ENCODE data around the gene ZNF445.

GRCh38 chr3:44476181-44476611 is 1.3 kb downstream of the ZNF445 start:
- TF ChIP-seq, protein P1, sequence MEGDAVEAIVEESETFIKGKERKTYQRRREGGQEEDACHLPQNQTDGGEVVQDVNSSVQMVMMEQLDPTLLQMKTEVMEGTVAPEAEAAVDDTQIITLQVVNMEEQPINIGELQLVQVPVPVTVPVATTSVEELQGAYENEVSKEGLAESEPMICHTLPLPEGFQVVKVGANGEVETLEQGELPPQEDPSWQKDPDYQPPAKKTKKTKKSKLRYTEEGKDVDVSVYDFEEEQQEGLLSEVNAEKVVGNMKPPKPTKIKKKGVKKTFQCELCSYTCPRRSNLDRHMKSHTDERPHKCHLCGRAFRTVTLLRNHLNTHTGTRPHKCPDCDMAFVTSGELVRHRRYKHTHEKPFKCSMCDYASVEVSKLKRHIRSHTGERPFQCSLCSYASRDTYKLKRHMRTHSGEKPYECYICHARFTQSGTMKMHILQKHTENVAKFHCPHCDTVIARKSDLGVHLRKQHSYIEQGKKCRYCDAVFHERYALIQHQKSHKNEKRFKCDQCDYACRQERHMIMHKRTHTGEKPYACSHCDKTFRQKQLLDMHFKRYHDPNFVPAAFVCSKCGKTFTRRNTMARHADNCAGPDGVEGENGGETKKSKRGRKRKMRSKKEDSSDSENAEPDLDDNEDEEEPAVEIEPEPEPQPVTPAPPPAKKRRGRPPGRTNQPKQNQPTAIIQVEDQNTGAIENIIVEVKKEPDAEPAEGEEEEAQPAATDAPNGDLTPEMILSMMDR (IDR thresholded peaks at IDR 0.05): no peak
- TF ChIP-seq POLR2AphosphoS5 (IDR thresholded peaks at IDR 0.05): no peak
